ENCODE results near the gene S100A13.
A peak's percentile ranks its signal among the peaks of the same experiment; 100 is the strongest.
"Not testable (repeated sequence)": the region's sequence is repeated elsewhere in the genome, so short reads cannot be mapped to it uniquely, and the experiment has no call there.

S100A13 gene

DNA sequence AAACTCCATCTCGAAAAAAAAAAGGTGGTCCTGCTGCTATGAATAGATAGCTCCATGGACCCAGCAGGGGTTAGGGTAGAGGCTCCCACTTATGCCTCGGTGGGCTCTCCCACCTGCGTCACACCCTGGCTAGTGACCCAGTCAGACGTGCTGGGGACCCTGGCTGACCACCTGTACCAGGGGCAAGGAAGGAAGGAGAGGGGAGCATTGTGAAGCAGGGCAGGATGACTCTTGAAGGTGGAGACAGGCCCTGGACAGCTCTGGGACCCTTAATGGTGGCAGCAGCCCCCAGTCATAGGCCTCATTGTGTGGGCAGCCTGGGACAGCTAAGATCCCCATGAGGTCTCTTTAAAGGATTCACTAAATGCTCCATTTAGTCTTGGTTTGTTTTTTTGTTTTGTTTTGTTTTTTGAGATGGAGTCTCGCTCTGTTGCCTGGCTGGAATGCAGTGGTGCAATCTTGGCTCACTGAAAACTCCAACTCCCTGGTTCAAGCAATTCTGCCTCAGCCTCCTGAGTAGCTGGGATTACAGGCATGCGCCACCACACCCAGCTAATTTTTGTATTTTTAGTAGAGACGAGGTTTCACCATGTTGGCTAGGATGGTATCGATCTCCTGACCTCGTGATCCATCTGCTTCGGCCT is 20.8 kb upstream of the S100A13 start:
- no peak for DNase-seq (ENCODE audit: low read depth in 2 of 2)

DNA sequence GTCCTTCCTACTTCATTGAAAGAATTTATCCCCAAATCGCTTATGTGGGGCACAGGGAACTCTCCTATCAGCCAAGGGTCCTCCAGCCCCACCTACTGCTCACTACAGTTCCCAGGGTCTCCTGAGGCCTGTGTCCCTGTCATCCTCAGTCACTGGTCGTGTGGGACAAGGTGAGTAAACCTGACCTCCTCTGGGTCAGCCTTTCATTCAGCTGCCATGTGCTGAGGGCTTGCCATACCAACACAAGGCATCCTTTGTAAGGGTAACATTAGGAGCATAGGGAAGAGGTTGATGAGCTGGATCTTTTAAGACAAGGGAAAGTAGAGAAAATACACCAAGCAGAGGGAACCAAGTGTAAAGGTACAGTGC is 20.0 kb upstream of the S100A13 start:
- no peak for DNase-seq (ENCODE audit: low read depth in 2 of 2)

DNA sequence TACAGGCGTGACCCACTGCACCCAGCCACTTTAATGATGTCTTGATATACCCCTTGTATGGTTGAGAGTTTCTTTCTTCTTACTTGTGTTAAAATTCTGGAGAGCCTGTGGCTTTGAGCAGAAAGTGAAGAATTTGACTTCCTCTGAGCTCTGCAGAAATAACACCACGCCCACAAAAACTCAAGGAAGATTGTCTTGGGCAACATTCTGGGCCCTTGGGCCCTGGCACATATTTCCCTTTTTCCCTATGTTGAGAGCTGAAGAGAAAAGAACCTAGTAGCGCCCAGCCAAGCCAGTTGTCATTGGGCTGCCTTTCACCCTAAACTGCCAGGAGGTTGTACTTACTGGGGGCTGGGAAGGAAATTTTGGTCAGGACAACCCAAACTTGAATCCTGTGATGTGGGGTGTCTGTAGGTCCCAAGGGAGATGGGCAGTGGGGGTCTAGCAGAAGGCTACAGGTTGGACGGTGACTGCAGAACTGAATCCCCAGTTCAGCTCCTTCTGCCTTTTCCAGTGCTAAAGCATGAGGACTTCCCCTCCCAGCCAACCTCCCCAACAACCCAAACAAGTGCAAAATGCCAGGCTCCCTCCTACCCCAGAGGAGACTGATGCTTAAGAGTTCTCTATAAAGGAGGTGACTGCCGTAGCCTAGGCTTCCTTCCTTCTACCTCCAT is 19.5 kb upstream of the S100A13 start:
- no peak for DNase-seq (ENCODE audit: low read depth in 2 of 2)

DNA sequence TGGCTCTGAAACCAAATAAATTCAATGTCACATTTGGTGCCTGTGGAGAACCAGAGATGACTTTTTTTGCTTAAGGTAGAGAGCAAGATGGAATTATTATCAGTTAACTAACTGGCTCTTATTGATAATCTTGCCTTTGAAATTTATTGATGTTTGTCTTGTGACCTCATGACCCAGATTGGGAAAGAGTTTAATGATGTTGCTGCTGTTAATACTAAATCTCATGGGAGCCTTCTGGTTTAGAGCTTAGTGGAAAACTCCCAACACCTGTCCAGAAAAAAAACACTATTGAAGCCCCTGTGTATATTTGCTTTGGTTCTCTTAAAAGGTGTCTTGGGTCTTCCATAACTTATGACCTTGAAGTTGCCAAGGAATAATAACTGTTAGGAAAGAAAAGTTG is 16.5 kb upstream of the S100A13 start:
- DNase-seq (ENCODE audit: low read depth in 2 of 2), result no peak

DNA sequence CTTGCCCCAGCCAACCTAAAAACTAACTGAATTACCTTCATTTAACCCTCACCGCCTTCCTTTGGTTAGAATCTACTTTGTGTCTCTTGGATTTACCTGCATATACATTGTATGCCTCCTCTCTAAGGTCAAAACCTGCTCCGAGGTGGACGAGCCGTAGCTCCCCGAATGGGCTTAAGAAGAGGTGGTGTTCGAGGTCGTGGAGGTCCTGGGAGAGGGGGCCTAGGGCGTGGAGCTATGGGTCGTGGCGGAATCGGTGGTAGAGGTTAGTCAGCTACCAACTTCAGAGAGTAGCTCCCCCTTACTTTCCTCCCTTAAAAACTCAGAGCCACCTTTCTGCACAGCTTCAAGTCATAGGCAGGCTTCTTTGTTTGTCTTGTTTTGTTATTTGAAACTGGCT is 15.8 kb upstream of the S100A13 start:
- DNase-seq (ENCODE audit: low read depth in 2 of 2), result no peak

DNA sequence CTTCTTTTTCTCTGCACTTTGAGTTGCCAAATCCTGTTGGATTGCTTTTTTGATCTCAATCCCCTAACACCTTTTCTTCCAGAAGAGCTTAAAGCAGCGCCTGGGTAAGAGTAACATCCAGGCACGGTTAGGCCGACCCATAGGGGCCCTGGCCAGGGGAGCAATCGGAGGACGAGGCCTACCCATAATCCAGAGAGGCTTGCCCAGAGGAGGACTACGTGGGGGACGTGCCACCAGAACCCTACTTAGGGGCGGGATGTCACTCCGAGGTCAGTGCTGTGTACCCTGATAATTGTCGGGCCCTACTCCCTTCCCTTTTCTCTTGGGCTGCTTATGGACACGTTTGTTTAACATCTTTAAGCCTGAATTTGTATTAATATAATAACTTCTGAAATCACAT is 14.9 kb upstream of the S100A13 start:
- DNase-seq (ENCODE audit: low read depth in 2 of 2), result no peak

DNA sequence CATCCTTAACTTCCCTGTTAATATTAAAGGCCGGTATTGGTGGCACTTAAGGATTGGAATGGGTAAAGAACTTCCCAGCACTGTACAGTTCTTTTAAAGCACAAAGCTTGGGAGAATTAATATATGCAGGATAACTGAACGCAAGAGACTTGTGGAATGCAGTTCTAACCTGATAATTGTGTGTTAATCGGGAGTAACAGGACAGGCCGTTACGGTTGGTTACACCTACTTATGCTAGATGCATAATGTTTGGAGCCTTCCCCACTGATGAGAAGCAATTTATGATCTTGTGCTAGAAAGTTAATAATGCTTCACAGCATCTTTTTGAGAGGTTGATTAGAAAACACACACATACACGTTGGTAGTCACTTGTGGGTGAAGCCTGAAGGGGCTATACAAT is 13.6 kb upstream of the S100A13 start:
- DNase-seq (ENCODE audit: low read depth in 2 of 2), result no peak

DNA sequence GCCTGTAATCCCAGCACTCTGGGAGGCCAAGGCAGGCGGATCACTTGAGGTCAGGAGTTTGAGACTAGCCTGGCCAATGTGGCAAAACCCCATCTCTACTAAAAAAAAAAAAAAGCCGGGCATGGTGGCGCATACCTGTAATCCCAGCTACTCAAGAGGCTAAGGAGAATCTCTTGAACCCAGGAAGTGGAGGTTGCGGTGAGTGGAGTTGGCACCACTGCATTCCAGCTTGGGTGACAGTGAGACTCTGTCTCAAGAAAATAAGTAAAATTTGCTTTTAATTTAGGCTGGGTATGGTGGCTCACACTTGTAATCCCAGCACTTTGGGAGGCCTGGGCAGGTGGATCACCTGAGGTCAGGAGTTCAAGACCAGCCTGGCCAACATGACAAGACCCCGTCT is 12.9 kb upstream of the S100A13 start:
- not testable (repeated sequence) for DNase-seq (ENCODE audit: low read depth in 2 of 2)

DNA sequence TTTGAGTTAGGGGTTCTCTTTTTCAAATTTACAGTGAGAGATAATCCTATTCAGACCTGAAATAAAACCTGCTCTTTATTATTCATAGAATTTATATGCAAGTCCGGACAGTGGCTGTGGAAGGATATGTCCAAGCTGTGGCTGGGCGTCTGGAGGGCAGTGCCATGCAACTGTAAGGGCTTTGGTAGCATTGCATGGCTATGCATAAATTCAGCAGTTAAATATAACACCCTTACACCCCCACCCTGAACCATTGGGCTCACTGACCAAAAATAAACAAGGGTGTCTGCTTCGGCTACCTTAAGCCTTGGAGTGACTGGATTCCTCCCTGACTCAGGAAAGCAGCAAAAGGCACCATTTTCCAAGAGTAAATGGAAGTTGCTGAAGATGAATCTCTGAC is 12.0 kb upstream of the S100A13 start:
- DNase-seq (ENCODE audit: low read depth in 2 of 2), result no peak

DNA sequence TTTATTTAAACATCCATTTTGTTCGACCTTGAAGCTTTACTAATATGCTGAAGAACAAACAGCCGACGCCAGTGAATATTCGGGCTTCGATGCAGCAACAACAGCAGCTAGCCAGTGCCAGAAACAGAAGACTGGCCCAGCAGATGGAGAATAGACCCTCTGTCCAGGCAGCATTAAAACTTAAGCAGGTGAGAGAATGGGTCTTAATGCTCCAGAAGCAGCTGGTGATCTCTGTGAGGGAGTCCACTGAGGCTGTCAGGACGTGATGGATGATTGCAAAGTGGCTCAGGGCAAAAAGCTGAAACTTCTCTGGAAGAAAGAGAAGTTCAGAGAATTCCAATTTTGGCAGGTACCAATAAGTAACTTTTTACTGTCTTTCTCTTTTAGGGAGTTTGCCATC is 11.0 kb upstream of the S100A13 start:
- DNase-seq (ENCODE audit: low read depth in 2 of 2), result no peak

DNA sequence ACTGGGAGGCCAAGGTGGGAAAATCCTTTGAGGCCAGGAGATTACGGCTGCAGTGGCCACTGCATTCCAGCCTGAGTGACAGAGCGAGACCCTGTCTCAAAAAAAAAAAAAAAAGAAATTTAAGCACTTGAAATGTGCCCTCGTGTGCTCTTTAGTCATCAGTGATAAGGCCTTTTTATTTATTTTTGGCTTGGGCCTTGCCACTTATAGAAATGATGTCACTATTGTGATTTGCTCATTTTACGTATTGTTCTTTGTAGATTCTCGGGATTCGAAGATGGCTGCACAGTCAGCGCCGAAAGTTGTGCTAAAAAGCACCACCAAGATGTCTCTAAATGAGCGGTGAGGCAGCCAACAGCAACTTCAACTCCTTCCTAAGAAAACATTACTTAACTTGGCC is 9.0 kb upstream of the S100A13 start:
- no peak for DNase-seq (ENCODE audit: low read depth in 2 of 2)

DNA sequence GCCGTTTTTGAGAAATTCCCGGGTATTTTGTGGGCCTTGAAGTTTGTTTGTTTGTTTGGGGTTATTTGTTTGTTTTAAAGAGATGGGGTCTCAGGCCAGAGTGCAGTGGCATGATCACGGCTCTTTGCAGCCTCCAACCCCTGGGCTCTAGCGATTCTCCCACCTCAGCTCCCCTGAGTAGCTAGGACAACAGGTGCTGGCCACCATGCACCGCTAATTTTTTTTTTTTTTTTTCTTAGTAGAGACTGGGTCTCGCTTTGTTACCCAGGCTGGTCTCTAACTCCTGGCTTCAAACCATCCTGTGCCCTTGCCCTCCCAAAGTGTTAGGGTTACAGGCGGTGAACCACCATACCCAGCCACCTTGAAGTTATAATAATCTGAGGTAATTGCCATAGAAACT is 8.6 kb upstream of the S100A13 start:
- no peak for DNase-seq (ENCODE audit: low read depth in 2 of 2)

DNA sequence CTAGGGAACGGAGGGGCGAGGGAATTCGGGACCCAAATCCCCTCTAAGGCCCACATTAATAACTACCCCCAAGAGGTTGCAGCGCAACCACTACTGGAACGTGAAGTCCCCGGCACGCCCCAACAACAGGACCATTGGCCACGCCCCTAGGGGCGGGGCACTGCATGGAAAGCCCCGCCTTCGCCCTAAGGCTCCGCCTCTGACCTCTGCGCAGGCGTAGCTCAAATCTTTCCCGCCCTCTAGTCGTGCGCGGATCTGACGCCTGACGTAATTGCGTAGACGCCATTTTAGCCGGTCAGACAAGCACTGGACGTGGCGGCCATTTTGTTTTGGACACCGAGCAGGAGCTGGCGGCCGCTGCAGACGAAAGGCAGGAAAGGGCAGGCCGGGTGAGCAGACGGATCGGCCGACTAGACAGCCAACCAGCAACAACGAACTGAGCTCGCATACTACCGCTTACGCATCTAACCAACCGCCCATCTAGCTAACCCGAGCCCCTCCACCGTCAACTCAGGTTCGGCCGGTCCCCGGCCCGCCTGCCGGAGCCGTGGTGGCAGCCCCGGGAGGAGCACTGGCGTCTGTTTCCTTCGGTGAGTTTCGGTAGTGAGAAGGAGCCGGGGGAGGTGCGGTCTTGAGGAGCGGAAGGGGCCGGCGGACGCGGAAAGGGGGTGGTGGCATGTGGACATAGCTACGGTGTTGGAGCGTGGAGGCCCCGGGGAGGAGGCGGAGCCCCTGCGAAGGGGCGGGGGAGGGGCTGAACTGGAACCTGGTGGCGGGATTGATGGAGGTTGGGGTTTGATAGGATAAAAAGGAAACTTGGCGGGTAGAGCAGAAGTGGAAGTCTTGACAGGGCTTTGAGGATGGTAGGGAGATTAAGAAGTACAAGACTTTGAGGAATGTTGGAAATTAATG is 6.7 kb upstream of the S100A13 start, which contains the start of gene CHTOP:
Gene CHTOP (plus strand): TSS at position 313 of the 912 bp plus-strand sequence. CDS start 2,523 bp downstream, outside the sequence.
- DNase-seq (ENCODE audit: low read depth in 2 of 2), result peak; percentile 91 to 95

DNA sequence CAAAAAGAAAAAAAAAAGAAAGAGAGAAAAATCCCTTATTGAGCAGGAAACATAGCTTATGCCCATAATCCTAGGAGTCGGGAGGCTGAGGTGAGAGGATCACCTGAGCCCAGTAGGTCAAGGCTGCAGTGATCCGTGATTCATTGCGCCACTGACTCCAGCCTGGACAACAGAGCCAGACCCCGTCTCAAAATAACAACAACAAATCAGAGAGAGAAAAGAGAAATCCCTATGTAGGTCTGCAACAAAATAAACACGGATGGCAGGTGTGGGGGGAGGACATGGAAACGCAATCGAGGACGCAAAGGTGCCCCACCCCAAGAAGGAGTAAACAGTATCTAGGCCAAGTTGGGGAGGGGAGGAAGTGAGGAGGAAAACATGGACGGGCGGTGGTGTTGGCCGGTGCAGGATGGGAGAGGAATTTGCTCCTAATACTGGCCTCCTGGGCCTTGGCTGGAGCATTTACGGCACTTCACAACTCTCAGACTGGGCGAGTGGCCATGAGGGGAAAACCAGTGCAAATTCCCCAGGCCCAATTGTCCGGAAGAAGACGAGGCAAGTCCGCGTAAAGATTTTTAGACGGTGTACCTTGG is 6.0 kb upstream of the S100A13 start:
- DNase-seq (ENCODE audit: low read depth in 2 of 2), result no peak

DNA sequence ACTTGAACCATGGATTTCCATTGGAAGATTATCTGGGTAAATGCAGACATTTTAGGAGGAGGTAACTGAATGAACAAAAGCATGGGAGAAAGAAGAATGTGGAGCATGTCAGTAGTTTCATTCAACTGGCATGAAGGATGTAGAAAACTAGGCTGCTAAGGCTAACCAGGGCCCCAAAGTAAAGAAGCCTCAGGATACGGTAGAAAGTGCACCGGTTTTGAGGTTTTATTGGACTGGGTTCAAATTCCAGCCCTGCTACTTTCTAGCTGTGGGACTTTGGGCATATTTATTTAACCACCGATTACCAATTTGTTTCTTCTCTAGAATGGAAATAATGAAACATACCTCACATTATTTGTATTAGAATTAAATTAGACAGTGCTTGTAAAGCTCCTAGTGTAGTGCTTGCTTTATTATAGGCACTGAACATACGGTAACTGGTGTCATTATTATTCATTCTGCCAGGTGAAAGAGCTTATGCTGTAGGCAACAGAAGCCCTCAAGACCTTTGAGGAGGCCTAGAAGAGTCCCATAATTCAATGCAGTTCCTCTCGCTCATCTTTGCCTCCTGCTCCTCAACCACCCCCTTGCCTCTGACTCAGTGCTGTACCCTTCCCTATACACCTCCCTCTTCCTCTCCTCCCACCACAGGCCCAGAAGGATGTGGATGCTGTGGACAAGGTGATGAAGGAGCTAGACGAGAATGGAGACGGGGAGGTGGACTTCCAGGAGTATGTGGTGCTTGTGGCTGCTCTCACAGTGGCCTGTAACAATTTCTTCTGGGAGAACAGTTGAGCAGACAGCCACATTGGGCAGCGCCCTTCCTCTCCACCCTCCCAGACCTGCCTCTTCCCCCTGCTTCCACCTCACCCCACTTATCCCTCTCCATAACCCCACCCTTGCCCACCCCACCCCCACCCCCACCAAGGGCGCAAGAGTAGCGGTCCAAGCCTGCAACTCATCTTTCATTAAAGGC is 4.0 kb upstream of the S100A13 start:
- DNase-seq (ENCODE audit: low read depth in 2 of 2), result no peak

DNA sequence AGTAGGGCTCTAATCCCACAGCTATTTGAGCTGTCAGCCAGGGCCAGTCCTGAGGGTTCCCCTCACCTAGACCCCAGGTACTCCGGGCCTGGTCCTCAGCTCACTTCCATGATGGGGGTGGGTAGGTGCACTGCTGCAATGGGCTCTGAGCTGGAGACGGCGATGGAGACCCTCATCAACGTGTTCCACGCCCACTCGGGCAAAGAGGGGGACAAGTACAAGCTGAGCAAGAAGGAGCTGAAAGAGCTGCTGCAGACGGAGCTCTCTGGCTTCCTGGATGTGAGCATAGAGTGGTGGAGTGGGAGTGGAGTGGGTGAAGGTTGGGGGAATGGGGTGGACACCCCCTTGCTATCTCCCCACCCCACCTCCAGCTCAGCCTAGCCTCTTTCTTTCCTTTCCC is 3.1 kb upstream of the S100A13 start:
- DNase-seq (ENCODE audit: low read depth in 2 of 2), result no peak

DNA sequence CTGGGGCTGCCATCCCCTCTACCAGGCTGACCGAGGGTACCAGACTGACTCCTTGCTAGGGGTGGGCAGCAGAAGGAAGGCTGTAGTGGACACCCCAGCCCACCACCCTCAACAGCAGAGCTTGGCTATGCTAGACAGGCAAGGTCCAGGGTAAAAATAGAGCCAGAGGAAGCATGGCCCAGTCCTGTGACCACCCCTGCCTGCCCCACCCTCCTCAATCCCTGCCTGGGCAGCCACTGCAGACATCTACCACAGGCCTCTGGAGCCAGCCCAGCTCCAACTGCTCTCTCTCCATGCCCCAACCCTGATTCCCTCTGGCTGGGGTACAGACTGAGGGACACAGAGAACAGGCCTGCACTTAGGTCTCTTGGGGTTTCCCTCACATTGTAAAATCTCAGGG is 2.7 kb upstream of the S100A13 start:
- no peak for DNase-seq (ENCODE audit: low read depth in 2 of 2)

DNA sequence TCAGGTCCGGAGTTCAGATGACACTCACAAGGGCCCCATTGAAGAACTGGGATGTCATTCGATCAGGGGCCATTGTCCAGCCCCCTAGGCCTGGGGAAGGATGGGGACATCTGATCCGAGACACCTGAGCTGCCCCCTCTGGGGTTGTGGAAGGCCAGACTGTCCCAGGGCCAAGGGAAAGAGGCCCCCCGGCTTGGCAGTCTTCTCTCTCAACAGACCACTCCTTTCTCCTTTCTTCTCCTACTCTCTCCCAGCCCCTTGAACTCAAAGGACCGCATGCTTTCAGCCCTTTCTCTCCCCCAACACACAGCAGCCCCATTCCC is 2.0 kb upstream of the S100A13 start:
- no peak for DNase-seq (ENCODE audit: low read depth in 2 of 2)

DNA sequence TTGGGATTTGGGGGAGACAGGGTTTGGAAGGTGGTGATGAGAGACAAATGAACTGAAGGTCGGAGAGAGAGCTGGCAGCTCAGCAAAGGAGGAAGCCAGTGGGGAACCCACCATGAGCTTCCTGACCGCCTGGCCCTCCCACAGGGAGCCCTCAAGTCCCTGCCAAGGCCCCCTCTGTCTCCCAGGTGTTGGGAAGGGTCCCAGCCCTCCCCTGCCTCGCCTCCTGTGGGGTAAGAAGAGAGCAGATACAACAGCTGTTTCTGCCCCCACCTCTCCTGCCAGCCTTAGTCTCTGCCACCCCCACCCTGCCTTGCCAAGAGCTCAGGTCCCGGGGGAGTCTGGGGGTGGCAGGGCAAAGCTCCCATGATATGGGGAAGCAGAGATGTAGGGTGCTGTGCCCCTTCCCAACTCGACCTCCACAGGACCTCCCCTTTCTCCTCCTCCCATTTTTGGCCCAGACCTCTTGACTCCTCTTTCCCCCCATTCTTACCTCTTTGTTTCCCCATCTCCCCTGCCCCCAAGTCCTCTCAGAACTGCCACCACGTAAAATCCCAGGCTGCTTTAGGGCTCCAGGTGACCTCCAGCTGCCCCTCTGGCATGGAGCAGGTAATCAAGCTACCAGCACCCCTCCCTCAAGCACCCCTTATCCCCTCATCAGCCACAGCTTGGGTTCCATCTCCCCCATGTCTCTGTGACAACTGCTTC is 1.5 kb upstream of the S100A13 start:
- DNase-seq (ENCODE audit: low read depth in 2 of 2), result no peak

DNA sequence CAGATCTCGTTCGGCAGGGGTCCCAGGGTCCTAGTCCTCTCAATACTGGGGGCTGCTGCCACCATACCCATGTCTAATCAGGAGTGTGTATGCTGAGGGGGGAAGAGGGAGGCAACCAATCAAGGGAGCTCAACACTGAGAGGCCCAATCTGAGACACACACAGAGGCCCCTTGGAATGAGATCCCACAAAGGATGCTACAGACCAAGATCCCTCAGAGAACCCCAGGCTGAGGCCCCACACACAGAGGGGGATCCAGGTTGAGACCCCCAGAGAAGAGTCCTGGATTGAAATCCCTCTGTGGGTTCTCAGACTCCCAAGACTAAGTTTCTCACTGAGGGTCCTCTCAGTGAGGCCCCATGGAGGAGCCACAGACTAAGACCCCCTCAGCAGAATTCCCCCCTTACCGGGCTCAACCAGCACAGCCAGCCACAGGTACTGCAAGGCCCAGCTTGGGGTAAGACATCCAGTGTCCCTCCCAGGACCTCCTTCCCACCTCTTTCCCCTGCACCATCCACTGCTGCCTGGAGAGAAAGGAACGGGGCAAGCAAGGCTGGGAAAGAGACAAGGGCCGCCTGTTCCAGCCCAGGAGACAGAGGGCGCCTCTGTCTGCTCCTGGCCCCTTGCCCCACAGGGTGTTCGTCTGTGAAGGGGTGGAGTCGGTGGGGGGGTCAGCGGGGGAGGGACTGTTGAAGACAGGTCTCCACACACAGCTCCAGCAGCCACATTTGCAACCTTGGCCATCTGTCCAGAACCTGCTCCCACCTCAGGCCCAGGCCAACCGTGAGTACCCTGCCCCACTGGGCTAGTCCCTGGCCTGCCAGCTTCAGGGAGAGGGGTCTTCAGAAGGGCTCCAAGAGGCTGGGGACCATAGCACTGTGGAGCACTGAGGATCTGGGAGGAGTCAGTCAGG is 666 bp upstream of the S100A13 start, which contains the start of gene S100A1:
Gene S100A1 (plus strand): TSS at position 720 of the 912 bp plus-strand sequence. CDS start 2,088 bp downstream, outside the sequence.
- DNase-seq (ENCODE audit: low read depth in 2 of 2), result no peak
